GM12892 (cell line): Measurements from ENCODE around the gene KISS1.

Source experiments
- DNase-seq: peaks from one replicate; pipeline ENCODE4 v3.0.0; 2011; ENCODE audit not compliant: insufficient read length
- FAIRE-seq: peaks from 2 replicates; lab custom pipeline; 2011; peaks lifted over from hg19 to GRCh38; lab: Jason Lieb, UNC
- POLR2A ChIP-seq: IDR thresholded peaks from 2 replicates; pipeline ENCODE4 v1.6.1; 2011; ENCODE audit warnings: low read depth, low read length, control low read depth
- POLR2AphosphoS5 ChIP-seq: IDR thresholded peaks from 2 replicates; pipeline ENCODE4 v1.6.1; 2011; ENCODE audit warnings: low read depth, low read length, control low read depth
- TAF1 ChIP-seq: IDR thresholded peaks from 2 replicates; pipeline ENCODE4 v1.6.1; 2011; ENCODE audit warnings: low read depth, mild to moderate bottlenecking, control low read depth, low read length, borderline replicate concordance

Gene KISS1

GRCh38 chr1:204150702-204151551, 45.4 kb downstream of the KISS1 start:
- DNase-seq (no peak), FAIRE-seq (no peak)
- no peak for TF ChIP-seq POLR2A
- no peak for TF ChIP-seq TAF1
- no peak for TF ChIP-seq POLR2AphosphoS5

GRCh38 chr1:204149635-204150565, 46.4 kb downstream of the KISS1 start:
- DNase-seq (no peak), FAIRE-seq (no peak)
- TF ChIP-seq POLR2A: no peak
- no peak for TF ChIP-seq TAF1
- TF ChIP-seq POLR2AphosphoS5: no peak

- no peak for DNase-seq
- no peak for FAIRE-seq
- TF ChIP-seq TAF1 (no peak), POLR2AphosphoS5 (no peak), POLR2A (no peak)
These were observed 47.2 kb downstream of the KISS1 start for GRCh38 chr1:204149107-204149506.

GRCh38 chr1:204147406-204148383, 48.6 kb downstream of the KISS1 start:
- FAIRE-seq (no peak), DNase-seq (no peak)
- no peak for TF ChIP-seq POLR2A
- no peak for TF ChIP-seq TAF1
- TF ChIP-seq POLR2AphosphoS5: no peak

GRCh38 chr1:204146965-204147364, 49.3 kb downstream of the KISS1 start:
- DNase-seq (no peak), FAIRE-seq (no peak)
- no peak for TF ChIP-seq TAF1

- no peak for DNase-seq
- no peak for TF ChIP-seq POLR2A
- no peak for TF ChIP-seq POLR2AphosphoS5
- no peak for TF ChIP-seq TAF1
- no peak for FAIRE-seq
These were observed 50.0 kb downstream of the KISS1 start for GRCh38 chr1:204146309-204146708.

- TF ChIP-seq POLR2A (no peak), TAF1 (no peak), POLR2AphosphoS5 (no peak)
- DNase-seq (no peak), FAIRE-seq (no peak)
These were observed 51.2 kb downstream of the KISS1 start for GRCh38 chr1:204145033-204145504.

GRCh38 chr1:204143276-204144041, 52.8 kb downstream of the KISS1 start:
- FAIRE-seq: no peak
- no peak for DNase-seq
- no peak for TF ChIP-seq POLR2A
- no peak for TF ChIP-seq POLR2AphosphoS5
- no peak for TF ChIP-seq TAF1

GRCh38 chr1:204142032-204142974, 54.0 kb downstream of the KISS1 start:
- TF ChIP-seq POLR2AphosphoS5: no peak
- no peak for TF ChIP-seq POLR2A
- no peak for TF ChIP-seq TAF1
- FAIRE-seq: no peak

More at GRCh38 chr1:204142032-204142974, 54.0 kb downstream of the KISS1 start:
- DNase-seq: no peak
